Activated T-cell treated with anti-CD3 and anti-CD28 coated beads for 1 hour (primary cell): ENCODE measurements around the gene SNRPB2.
A peak's percentile ranks its signal among the peaks of the same experiment; 100 is the strongest.

Source experiments
- DNase-seq: peaks from one replicate; pipeline ENCODE4 v3.0.0-alpha.2; 2020; ENCODE audit warnings: low read depth

Gene SNRPB2

GRCh38 chr20:16729565-16730460 is at the start of gene SNRPB2:
SNRPB2 (plus strand) TSS chr20:16730026; CDS start chr20:16731703, 1,677 bp downstream.
- DNase-seq = peak; percentile 79

GRCh38 chr20:16684416-16684815 is 45.4 kb upstream of the SNRPB2 start:
- DNase-seq = no peak

- no peak for DNase-seq
These were observed 39.9 kb upstream of the SNRPB2 start for GRCh38 chr20:16689906-16690305.

GRCh38 chr20:16691381-16691780 is 38.4 kb upstream of the SNRPB2 start:
- no peak for DNase-seq

GRCh38 chr20:16692009-16692408 is 37.8 kb upstream of the SNRPB2 start:
- DNase-seq = no peak

- DNase-seq = no peak
These were observed 37.4 kb upstream of the SNRPB2 start for GRCh38 chr20:16692442-16692841.

GRCh38 chr20:16693278-16693677 is 36.5 kb upstream of the SNRPB2 start:
- DNase-seq = no peak

GRCh38 chr20:16694161-16694560 is 35.7 kb upstream of the SNRPB2 start:
- DNase-seq = no peak

GRCh38 chr20:16695628-16696027 is 34.2 kb upstream of the SNRPB2 start:
- no peak for DNase-seq

GRCh38 chr20:16699293-16699692 is 30.5 kb upstream of the SNRPB2 start:
- no peak for DNase-seq

- peak; percentile 7 for DNase-seq
These were observed 28.5 kb upstream of the SNRPB2 start for GRCh38 chr20:16701296-16701695.

GRCh38 chr20:16703570-16703969 is 26.3 kb upstream of the SNRPB2 start:
- no peak for DNase-seq

- no peak for DNase-seq
These were observed 22.2 kb upstream of the SNRPB2 start for GRCh38 chr20:16707674-16708073.

- DNase-seq = no peak
These were observed 21.2 kb upstream of the SNRPB2 start for GRCh38 chr20:16708602-16709001.

GRCh38 chr20:16709017-16709416 is 20.8 kb upstream of the SNRPB2 start:
- no peak for DNase-seq

- DNase-seq = no peak
These were observed 19.0 kb upstream of the SNRPB2 start for GRCh38 chr20:16710781-16711180.

- DNase-seq = no peak
These were observed 18.1 kb upstream of the SNRPB2 start for GRCh38 chr20:16711661-16712258.

GRCh38 chr20:16712511-16712947 is 17.3 kb upstream of the SNRPB2 start:
- no peak for DNase-seq

GRCh38 chr20:16713066-16713465 is 16.8 kb upstream of the SNRPB2 start:
- DNase-seq = no peak

- DNase-seq = no peak
These were observed 15.6 kb upstream of the SNRPB2 start for GRCh38 chr20:16714242-16714641.

GRCh38 chr20:16714751-16715150 is 15.1 kb upstream of the SNRPB2 start:
- no peak for DNase-seq

GRCh38 chr20:16719421-16719820 is 10.4 kb upstream of the SNRPB2 start:
- no peak for DNase-seq

- DNase-seq = no peak
These were observed 746 bp upstream of the SNRPB2 start for GRCh38 chr20:16729080-16729479.
